ENCODE results near the gene PRMT5.

The PRMT5 gene

DNA sequence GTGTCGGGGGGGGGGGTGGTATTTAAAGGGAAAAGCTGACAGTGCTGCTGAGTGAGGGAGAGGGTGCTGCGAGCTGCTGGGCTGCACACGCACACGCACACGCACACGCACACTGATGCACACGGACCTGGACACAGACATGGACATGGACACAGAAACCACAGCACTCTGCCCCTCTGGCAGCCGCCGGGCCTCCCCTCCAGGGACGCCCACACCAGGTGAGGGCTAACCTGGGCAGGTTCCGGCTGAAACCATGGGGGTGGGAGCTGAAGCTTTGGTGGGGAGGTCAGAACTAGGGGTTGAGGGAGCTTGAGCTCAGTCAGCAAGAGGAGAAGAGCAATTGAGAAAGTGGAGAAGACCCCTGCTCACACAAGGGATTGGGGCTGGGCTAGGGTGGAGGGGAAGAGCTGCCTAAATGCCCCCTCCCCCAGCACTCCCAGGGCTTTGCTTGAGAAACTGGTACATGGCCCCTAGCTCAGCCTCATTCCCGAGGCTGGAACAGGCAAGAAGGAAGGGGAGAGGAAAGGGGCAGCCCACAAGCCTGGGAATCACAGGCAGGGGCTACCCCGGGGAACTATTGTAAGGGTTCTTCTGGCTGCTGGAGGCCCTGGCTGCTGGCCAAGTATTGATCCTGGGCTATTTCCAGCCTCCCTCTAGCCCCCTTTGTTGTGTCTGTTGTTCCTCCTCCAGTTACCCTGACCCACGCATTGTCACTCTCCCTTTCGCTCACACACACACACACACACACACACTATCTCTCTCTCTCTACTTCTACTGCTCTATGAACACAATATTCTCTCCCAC, 45.8 kb downstream of the PRMT5 start, which contains the start of gene REM2:
TSS of gene REM2 (plus strand) at position 50 of the 804 bp plus-strand sequence. CDS start at position 116, 66 bp downstream.
- no peak for FAIRE-seq
- DNase-seq (ENCODE audit: insufficient read length, low spot score) = no peak

DNA sequence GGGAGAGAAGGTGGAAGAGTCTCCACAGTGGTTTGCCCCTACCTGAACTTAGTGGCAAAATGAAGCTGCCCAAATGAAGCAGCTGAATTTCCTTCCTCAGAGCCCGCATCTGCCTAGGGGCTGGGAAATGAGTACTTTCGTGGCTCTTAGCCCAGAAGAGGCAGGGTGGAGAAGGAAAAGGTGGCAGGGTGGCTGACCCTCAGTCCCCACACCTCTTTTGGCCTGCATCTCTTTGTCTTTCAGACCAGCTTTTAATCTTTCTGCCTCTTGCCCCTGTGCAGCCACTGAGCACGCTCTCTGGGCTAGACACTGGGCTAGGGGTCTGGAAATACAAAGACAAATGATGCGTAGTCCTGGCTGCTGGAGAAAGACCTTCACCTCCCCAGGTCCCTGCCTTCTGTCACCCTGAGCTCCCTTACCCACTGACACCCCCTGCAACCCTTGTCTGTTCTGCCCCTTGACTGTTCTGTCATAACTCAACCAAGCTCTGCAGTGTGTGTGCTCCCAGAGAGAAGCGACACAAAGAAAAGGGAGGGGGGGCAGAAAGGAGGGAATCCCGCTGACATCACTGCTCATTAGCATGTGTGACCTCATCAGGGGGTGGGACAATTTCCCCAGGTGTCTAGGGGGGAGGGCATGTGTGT, 46.5 kb downstream of the PRMT5 start:
- peak; percentile 43 for DNase-seq (ENCODE audit: insufficient read length, low spot score)
- no peak for FAIRE-seq
- TF ChIP-seq POLR2A (IDR thresholded peaks at IDR 0.05; ENCODE audit: low read depth, low read length) = no peak

More for the DNA sequence above, 45.8 kb downstream of the PRMT5 start, which contains the start of gene REM2:
- no peak for TF ChIP-seq POLR2A (IDR thresholded peaks at IDR 0.05; ENCODE audit: low read depth, low read length)

DNA sequence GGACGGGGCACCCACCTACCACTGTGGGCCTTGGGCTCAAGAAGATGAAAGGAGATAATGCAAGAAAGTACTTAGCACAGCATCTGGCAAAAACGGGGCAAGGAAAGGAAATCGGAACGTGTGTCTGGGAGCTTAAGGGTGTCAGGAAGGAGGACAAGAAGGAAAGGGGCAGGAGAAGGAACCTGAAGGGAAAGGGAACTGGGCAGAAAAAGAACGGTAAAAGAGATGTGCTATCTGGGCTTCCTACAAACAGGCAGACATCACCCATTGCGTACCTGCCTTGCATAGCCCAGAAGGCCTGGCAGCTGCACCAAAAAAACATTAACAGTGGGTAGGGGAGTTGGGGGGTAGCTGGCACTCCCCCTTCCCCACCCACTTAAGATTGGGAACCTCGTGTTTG, 47.1 kb downstream of the PRMT5 start:
- FAIRE-seq (no peak), DNase-seq (ENCODE audit: insufficient read length, low spot score) (no peak)
- no peak for TF ChIP-seq POLR2A (IDR thresholded peaks at IDR 0.05; ENCODE audit: low read depth, low read length)

DNA sequence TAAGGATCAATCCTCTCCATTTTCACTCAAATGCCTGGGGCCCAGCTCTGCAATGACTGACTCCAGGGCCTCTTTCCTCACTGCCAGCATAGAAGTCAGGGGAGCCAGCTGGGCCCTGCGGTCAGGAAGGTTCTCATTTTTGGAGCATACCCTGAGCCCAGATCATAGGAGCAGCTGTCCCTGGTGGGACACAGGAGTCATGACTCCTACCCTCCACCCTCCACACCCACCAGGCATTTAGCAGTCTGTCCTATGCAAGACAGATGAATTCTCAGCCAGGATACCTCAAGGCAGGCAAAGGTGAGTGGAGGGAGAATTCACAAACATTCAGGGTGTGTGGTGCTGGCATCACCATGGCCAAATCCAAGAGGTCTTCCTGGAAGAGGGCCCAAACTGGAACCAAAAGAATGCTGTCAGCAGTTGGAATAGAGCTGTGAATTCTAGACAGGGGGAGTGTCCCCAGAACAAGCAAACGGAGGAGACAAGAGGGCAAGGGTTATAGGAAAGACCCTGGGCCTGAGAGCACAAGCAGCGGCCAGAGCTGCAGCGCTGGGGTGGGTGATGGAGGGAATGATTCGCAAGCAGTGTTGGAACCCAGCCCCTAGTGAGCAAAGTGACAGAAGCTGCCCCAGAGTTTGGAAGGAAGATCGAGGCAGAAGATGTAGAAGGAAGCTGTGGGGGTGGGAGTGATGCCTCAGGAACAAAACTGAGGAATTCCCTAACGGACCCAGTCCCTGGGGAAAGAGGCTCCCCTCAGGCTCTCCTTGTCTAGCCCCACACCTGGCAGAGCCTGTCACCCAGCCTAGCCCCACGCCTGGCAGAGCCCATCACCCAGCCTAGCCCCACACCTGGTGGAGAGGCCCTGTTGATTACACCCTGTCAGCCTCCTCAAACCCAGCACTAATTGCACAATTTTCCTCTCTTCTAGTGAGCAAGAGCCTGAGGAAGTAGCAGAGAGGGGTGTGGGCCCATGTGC, 50.6 kb downstream of the PRMT5 start:
- no peak for TF ChIP-seq POLR2A (IDR thresholded peaks at IDR 0.05; ENCODE audit: low read depth, low read length)
- no peak for FAIRE-seq

DNA sequence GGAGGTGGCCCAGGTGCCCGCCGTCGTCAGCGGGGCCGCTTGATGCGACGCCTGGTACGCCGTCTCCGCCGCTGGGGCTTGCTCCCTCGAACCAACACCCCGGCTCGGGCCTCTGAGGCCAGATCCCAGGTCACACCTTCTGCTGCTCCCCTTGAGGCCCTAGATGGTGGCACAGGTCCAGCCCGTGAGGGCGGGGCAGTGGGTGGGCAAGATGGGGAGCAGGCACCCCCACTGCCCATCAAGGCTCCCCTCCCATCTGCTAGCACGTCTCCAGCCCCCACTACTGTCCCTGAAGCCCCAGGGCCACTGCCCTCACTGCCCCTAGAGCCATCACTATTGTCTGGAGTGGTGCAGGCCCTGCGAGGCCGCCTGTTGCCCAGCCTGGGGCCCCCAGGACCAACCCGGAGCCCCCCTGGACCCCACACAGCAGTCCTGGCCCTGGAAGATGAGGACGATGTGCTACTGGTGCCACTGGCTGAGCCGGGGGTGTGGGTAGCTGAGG, 52.1 kb downstream of the PRMT5 start:
- DNase-seq (ENCODE audit: insufficient read length, low spot score) (no peak), FAIRE-seq (no peak)
- TF ChIP-seq POLR2A (IDR thresholded peaks at IDR 0.05; ENCODE audit: low read depth, low read length) = no peak

More for the DNA sequence above, 50.6 kb downstream of the PRMT5 start:
- no peak for DNase-seq (ENCODE audit: insufficient read length, low spot score)

DNA sequence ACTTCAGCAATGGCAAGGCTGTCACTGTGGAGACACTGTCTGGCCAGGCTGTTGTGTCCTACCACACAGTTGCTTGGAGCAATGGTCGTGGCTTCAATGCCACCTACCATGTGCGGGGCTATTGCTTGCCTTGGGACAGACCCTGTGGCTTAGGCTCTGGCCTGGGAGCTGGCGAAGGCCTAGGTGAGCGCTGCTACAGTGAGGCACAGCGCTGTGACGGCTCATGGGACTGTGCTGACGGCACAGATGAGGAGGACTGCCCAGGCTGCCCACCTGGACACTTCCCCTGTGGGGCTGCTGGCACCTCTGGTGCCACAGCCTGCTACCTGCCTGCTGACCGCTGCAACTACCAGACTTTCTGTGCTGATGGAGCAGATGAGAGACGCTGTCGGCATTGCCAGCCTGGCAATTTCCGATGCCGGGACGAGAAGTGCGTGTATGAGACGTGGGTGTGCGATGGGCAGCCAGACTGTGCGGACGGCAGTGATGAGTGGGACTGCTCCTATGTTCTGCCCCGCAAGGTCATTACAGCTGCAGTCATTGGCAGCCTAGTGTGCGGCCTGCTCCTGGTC, 53.3 kb downstream of the PRMT5 start:
- no peak for TF ChIP-seq POLR2A (IDR thresholded peaks at IDR 0.05; ENCODE audit: low read depth, low read length)
- FAIRE-seq = no peak

DNA sequence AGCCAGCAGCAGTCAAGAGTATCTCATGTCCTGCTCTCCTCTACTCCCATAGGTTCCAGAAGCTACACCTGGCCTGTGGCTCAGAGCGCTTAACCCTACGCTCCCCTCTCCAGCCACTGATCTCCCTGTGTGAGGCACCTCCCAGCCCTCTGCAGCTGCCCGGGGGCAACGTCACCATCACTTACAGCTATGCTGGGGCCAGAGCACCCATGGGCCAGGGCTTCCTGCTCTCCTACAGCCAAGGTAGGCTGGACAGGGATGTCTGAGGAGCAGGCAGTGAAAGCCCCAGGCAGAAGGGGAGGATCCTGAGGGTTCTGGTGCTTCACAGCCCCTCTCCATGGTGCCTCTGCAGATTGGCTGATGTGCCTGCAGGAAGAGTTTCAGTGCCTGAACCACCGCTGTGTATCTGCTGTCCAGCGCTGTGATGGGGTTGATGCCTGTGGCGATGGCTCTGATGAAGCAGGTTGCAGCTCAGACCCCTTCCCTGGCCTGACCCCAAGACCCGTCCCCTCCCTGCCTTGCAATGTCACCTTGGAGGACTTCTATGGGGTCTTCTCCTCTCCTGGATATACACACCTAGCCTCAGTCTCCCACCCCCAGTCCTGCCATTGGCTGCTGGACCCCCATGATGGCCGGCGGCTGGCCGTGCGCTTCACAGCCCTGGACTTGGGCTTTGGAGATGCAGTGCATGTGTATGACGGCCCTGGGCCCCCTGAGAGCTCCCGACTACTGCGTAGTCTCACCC, 54.0 kb downstream of the PRMT5 start:
- DNase-seq (ENCODE audit: insufficient read length, low spot score) (no peak), FAIRE-seq (no peak)
- TF ChIP-seq POLR2A (IDR thresholded peaks at IDR 0.05; ENCODE audit: low read depth, low read length) = no peak

More for the DNA sequence above, 53.3 kb downstream of the PRMT5 start:
- DNase-seq (ENCODE audit: insufficient read length, low spot score) = no peak

DNA sequence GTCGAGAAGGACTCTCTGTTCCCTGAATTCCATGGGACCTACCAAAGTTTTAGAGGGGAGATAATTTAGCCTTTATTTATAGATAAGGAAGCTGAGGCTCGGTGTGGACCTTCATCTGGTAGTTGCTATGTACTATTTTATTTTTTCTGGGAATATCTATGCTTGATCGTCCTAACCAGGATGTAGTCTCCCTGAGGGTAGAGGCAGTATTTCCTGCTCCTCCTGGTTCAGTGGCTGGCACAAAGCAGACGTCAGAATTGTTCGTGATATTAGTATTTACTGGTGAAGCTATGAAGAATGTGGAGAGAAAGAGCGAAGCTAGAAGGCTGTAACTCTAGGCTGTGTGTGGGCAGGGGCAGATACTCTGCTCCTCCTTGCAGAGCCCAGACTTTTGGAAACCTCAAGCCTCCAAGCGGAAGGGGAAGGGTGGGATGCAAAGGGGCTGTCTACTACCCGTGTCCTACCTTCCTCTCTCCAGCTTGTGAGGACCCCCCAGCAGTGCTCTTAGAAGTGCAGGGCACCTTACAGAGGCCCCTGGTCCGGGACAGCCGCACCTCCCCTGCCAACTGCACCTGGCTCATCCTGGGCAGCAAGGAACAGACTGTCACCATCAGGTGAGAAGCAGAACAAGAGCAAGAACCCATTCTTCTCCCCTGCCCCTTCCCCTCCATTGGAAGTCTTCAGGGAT, 56.2 kb downstream of the PRMT5 start:
- no peak for TF ChIP-seq POLR2A (IDR thresholded peaks at IDR 0.05; ENCODE audit: low read depth, low read length)
- FAIRE-seq (no peak), DNase-seq (ENCODE audit: insufficient read length, low spot score) (no peak)

DNA sequence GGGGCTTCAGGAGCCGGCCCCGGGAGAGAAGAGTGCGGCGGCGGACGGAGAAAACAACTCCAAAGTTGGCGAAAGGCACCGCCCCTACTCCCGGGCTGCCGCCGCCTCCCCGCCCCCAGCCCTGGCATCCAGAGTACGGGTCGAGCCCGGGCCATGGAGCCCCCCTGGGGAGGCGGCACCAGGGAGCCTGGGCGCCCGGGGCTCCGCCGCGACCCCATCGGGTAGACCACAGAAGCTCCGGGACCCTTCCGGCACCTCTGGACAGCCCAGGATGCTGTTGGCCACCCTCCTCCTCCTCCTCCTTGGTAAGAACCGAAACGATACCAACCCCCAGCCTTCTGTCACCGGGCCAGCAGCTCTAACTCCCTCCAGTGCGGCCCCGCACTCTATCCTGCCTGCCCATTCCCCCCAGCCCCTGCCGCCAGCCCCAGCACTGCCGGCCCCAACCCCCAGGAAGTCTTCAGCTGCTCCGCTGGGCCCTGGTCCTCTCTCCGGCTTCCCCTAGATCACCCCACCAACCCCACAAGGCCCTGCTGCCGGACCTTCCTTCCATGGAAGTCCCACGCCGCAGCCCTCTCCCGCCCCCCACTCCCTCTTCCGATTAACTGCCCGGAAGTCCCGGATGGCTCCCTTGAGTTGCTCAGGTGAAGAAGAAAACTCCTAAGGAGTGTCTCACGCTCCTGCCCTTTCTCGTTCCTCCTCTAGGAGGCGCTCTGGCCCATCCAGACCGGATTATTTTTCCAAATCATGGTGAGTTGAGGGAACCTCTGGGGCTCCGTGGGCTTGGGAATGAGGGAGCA, 56.9 kb downstream of the PRMT5 start:
- FAIRE-seq (peak; percentile 61), DNase-seq (ENCODE audit: insufficient read length, low spot score) (peak; percentile 48)
- 0 out of 2 replicates have a peak, but pooled peaks have one; percentile 26 for TF ChIP-seq POLR2A (IDR thresholded peaks at IDR 0.05; ENCODE audit: low read depth, low read length)

DNA sequence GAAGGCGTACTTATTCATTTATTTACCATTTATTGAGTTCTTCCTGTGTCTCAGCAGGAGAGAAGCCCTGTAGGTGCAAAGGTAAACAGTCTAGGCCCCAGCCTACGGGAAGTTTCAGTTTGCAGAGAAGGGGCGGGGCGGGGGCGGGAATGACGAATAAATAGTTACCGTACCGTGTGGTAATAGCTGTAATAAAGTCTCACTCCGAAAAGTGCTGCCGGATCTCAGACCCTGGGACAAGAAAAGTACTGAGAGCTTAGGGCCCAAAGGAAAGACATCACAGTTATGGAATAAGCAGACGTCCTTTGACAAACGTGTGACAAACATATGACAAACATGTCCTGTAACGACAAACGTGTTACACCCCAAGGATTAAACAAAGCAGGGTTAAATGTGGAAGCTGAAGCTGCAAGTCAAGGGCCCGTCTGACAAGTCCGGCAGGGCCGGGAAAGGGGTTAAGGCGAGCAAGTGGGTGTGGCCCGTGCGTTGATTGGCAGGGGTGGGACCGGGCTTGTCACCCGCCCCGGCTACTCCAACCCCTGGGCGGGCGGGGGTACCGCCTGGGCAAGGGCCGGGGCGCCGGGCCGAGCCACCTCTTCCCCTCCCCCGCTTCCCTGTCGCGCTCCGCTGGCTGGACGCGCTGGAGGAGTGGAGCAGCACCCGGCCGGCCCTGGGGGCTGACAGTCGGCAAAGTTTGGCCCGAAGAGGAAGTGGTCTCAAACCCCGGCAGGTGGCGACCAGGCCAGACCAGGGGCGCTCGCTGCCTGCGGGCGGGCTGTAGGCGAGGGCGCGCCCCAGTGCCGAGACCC, 57.7 kb downstream of the PRMT5 start, which contains the start of gene LRP10:
TSS of gene LRP10 (plus strand) at position 517 of the 809 bp plus-strand sequence. CDS start 564 bp downstream, outside the sequence.
- FAIRE-seq (peak; percentile 23), DNase-seq (ENCODE audit: insufficient read length, low spot score) (peak; percentile 64)
- no peak; the same call in 1 of the 2 replicates for TF ChIP-seq POLR2A (IDR thresholded peaks at IDR 0.05; ENCODE audit: low read depth, low read length)

Measured in H54 (cell line).